ENCODE data around the gene APCDD1. TPM values are rescaled to one million over a fixed set of nuclear protein-coding genes. Genes with fewer than 3 reads are reported as not detected.
"Not testable (repeated sequence)": the region's sequence is repeated elsewhere in the genome, so short reads cannot be mapped to it uniquely, and the experiment has no call there.

Gene APCDD1
- total RNA-seq, 2 donors from 2014 or later, result 38.2 to 75.8 TPM

DNA sequence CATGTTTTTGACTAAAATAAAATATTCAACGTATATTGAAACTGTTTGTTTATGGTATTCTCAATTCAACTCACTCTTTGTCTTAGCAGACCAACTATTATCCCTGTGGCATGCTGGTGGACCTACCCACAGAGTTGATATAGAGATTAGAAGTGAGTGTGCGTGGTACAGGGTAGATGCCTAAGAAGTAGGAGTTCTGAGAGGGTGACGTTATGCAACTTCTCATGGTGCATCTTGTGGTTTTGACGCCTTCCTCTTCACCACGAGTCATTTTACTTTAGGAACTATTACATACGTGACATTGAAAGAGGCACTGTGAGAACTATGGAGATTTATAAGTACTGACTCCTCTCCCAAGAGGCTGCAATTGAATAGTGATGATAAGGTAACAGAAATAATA, 44.8 kb downstream of the APCDD1 start:
- Histone ChIP-seq H3K4me1 (ENCODE audit: control insufficient read depth in 1 of 2, low read depth in 2 of 2) (no peaks in the 10 kb centered on the region), H3K27me3 (replicated peaks; ENCODE audit: insufficient read depth) (no peaks in the 10 kb centered on the region), H3K4me3 (no peak overlapping the region), H3K9me3 (no peaks in the 10 kb centered on the region), H3K27ac (no peak overlapping the region), H3K36me3 (no peaks in the 10 kb centered on the region)
- TF ChIP-seq, protein P1, sequence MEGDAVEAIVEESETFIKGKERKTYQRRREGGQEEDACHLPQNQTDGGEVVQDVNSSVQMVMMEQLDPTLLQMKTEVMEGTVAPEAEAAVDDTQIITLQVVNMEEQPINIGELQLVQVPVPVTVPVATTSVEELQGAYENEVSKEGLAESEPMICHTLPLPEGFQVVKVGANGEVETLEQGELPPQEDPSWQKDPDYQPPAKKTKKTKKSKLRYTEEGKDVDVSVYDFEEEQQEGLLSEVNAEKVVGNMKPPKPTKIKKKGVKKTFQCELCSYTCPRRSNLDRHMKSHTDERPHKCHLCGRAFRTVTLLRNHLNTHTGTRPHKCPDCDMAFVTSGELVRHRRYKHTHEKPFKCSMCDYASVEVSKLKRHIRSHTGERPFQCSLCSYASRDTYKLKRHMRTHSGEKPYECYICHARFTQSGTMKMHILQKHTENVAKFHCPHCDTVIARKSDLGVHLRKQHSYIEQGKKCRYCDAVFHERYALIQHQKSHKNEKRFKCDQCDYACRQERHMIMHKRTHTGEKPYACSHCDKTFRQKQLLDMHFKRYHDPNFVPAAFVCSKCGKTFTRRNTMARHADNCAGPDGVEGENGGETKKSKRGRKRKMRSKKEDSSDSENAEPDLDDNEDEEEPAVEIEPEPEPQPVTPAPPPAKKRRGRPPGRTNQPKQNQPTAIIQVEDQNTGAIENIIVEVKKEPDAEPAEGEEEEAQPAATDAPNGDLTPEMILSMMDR (IDR thresholded peaks at IDR 0.05), result no peak
- ATAC-seq (ENCODE audit: insufficient number of reproducible peaks, low FRiP score, low read depth) (no peak), DNase-seq (ENCODE audit: low spot score) (no peak)

DNA sequence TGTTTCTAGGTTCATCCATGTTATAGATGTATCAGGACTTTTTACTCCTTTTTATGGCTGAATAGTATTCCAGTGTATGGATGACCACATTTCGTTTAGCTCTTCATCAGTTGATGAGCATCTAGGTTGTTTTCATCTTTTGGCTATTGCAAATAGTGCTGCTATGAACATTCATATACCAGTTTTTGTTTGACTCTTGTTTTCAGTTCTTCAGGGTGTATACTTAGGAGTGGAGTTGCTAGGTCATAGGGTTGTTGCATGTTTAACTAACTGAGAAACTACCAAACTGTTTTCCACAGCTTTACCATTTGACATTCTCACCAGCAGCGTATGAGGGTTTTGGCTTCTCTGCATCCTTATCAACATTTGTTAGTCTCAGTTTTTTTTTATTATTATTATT, 45.6 kb downstream of the APCDD1 start:
- Histone ChIP-seq H3K36me3 (no peaks in the 10 kb centered on the region), H3K27ac (no peak overlapping the region), H3K4me3 (no peak overlapping the region), H3K9me3 (peaks cover 7% of the 10 kb centered on the region), H3K4me1 (ENCODE audit: control insufficient read depth in 1 of 2, low read depth in 2 of 2) (no peaks in the 10 kb centered on the region), H3K27me3 (replicated peaks; ENCODE audit: insufficient read depth) (no peaks in the 10 kb centered on the region)
- DNase-seq (ENCODE audit: low spot score), result no peak
- TF ChIP-seq, protein P1 (IDR thresholded peaks at IDR 0.05), result no peak
- ATAC-seq (ENCODE audit: insufficient number of reproducible peaks, low FRiP score, low read depth), result no peak

DNA sequence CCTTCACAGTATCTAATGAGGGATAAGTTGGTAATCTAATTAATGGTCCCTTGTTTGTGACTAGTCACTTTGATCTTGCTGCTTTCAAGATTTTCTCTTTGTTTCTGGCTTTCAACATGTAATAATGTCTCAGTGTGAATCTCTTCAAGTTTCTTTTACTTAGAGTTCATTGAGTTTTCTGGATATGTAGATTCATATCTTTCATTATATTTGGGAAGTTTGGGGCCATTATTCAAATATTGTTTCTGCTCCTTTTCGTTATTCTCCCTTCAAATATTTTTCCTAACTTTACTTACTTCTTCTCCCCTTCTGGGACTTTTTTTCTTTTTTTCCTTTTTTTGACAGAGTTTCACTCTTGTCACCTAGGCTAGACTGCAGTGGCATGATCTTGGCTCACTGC, 50.3 kb downstream of the APCDD1 start:
- Histone ChIP-seq H3K27ac (no peak overlapping the region), H3K4me1 (ENCODE audit: control insufficient read depth in 1 of 2, low read depth in 2 of 2) (no peaks in the 10 kb centered on the region), H3K9me3 (peaks cover 17% of the 10 kb centered on the region), H3K27me3 (replicated peaks; ENCODE audit: insufficient read depth) (no peaks in the 10 kb centered on the region), H3K36me3 (no peaks in the 10 kb centered on the region), H3K4me3 (no peak overlapping the region)
- ATAC-seq (ENCODE audit: insufficient number of reproducible peaks, low FRiP score, low read depth), result no peak
- no peak for DNase-seq (ENCODE audit: low spot score)
- TF ChIP-seq, protein P1 (IDR thresholded peaks at IDR 0.05), result no peak

DNA sequence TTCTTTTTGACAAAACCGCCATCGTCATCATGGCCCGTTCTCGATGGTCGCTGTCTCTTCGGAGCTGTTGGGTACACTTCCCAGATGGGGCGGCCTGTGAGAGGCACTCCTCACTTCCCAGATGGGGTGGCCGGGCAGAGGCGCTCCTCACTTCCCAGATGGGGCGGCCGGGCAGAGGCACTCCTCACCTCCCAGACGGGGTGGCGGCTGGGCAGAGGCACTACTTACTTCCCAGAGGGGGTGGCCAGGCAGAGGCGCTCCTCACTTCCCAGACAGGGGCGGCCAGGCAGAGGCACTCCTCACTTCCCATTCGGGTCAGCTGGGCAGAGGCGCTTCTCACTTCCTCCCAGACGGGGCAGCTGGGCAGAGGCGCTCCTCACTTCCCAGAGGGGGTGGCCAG, 51.5 kb downstream of the APCDD1 start:
- not testable (repeated sequence) for H3K36me3 ChIP-seq; DNase-seq (ENCODE audit: low spot score); H3K4me3 ChIP-seq; H3K27ac ChIP-seq; H3K4me1 ChIP-seq (ENCODE audit: control insufficient read depth in 1 of 2, low read depth in 2 of 2); H3K27me3 ChIP-seq (replicated peaks; ENCODE audit: insufficient read depth); ATAC-seq (ENCODE audit: insufficient number of reproducible peaks, low FRiP score, low read depth)
- H3K9me3 ChIP-seq, result peaks cover 17% of the 10 kb centered on the region

DNA sequence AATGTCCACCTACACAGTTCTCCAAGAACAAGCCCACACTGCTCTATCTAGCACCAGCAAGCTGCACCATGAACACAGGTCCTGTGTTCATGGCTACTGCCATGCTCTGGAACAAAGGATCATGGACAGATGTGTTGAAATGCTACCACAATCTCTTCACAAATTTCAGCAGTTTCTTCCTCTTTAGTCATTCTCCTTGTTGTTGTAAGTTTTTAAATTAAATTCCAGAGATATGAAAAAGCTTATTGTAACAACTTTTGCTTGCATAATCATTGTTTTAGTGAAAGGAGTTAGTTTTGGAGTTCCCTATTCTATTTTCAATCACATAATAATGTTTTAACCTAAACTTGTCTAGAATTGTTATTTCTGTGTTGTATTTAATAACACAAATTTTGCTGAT, 54.2 kb downstream of the APCDD1 start:
- TF ChIP-seq, protein P1 (IDR thresholded peaks at IDR 0.05), result no peak
- DNase-seq (ENCODE audit: low spot score) (no peak), ATAC-seq (ENCODE audit: insufficient number of reproducible peaks, low FRiP score, low read depth) (no peak)
- H3K27ac ChIP-seq, result no peak overlapping the region
- peaks cover 0 to 7% of the 10 kb centered on the region in 2 donors for H3K4me1 ChIP-seq (ENCODE audit: control insufficient read depth in 1 of 2, low read depth in 2 of 2)
- H3K27me3 ChIP-seq (replicated peaks; ENCODE audit: insufficient read depth), result no peaks in the 10 kb centered on the region
- H3K4me3 ChIP-seq, result no peak overlapping the region
- no peaks in the 10 kb centered on the region for H3K36me3 ChIP-seq
- peaks cover 17% of the 10 kb centered on the region for H3K9me3 ChIP-seq

DNA sequence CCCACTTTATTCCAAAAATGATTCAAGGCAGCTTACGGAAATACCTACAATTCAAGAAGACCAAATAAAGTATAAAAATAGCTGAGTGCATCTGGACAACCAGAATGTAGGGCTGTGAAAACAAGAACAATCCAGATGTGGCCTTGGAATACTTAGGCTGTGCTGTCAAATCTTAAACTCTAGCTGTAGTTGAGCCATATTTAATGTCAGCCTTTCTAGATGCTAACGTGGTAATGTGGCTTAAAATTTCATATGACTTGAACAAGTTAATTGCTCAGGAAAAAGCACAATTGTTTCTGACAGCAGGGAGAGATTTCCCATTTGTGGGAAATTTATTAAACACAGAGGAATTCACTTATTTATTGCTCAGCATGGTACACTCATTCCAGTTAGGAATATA, 56.8 kb downstream of the APCDD1 start:
- ATAC-seq (ENCODE audit: insufficient number of reproducible peaks, low FRiP score, low read depth) (no peak), DNase-seq (ENCODE audit: low spot score) (no peak)
- H3K4me3 ChIP-seq, result no peak overlapping the region
- H3K4me1 ChIP-seq (ENCODE audit: control insufficient read depth in 1 of 2, low read depth in 2 of 2), result peaks cover 0 to 30% of the 10 kb centered on the region in 2 donors
- no peak overlapping the region for H3K27ac ChIP-seq
- H3K27me3 ChIP-seq (replicated peaks; ENCODE audit: insufficient read depth), result no peaks in the 10 kb centered on the region
- TF ChIP-seq, protein P1 (IDR thresholded peaks at IDR 0.05), result no peak
- no peaks in the 10 kb centered on the region for H3K36me3 ChIP-seq
- H3K9me3 ChIP-seq, result peaks cover 10% of the 10 kb centered on the region

Measured in thoracic aorta (tissue), 2 donors.